HepG2 (cell line): ENCODE results near the gene STAB2. TPM values are rescaled to one million over a fixed set of nuclear protein-coding genes. Genes with fewer than 3 reads are reported as not detected.

Experiments used
- ATAC-seq: fragments of 200-7000 bp; cut with Tn5 transposase; 3 replicates; pipeline ENCODE4 v1.9.1; 2020; ENCODE audit warnings: mild to moderate bottlenecking, moderate library complexity
- BruUV-seq: library from RNA; stranded (reverse); fragments of 400-500 nt; replicated peaks from 2 replicates; lab custom pipeline; 2021; lab: Mats Ljungman, UMichigan
- CTCF ChIA-PET: fragments of 300-600 bp; formaldehyde crosslinking; extraction: SDS; loops from one replicate; lab custom pipeline; 2021; ENCODE audit warnings: low total read pairs, inconsistent platforms, low intra/inter-chr PET ratio; lab: Yijun Ruan, JAX
- POLR2A ChIA-PET: fragments of 350-600 bp; sonication (Branson Sonifier 250); formaldehyde crosslinking; loops from one replicate; lab custom pipeline; 2020; ENCODE audit warnings: antibody characterized with exemption, inconsistent platforms; lab: Yijun Ruan, JAX
- DNase-seq: peaks from one replicate; pipeline ENCODE4 v3.0.0-alpha.2; 2015; ENCODE audit warnings: low spot score
- FAIRE-seq: peaks from 3 replicates; lab custom pipeline; 2011; peaks lifted over from hg19 to GRCh38; lab: Jason Lieb, UNC
- H2AFZ ChIP-seq: one replicate; pipeline ENCODE4 v1.6.1; 2011; ENCODE audit warnings: low read length, inconsistent platforms
- H3K27ac ChIP-seq: fragments of 300-600 bp; 3 replicates; pipeline ENCODE4 v1.8.0; 2011; ENCODE audit warnings: mixed run types, mild to moderate bottlenecking, mixed read lengths, low read length, inconsistent platforms; ENCODE audit not compliant: insufficient read depth; ENCODE audit errors: extremely low read length
- H3K27me3 ChIP-seq, 2 experiments: fragments of 200-600 bp in 1 of 2; 2 replicates in 1 of 2; 3 replicates in 1 of 2; pipeline versions ENCODE4 v1.6.0 to v1.8.0; 2011; ENCODE audit warnings: low read length in 2 of 2, mild to moderate bottlenecking in 2 of 2, moderate library complexity in 2 of 2, inconsistent platforms in 1 of 2; ENCODE audit not compliant: insufficient read depth in 2 of 2, control insufficient read depth in 1 of 2
- H3K36me3 ChIP-seq, 2 experiments: fragments of 200-600 bp in 1 of 2; replicated peaks in 1 of 2; 2 replicates in 1 of 2; 3 replicates in 1 of 2; pipeline versions ENCODE4 v1.5.1 to v1.8.0; 2011; ENCODE audit warnings: low read length in 2 of 2, inconsistent platforms in 1 of 2; ENCODE audit not compliant: insufficient read depth in 2 of 2, control insufficient read depth in 1 of 2
- H3K4me1 ChIP-seq: 2 replicates; pipeline ENCODE4 v1.5.1; 2012; ENCODE audit warnings: low read length, inconsistent platforms; ENCODE audit not compliant: insufficient read depth
- H3K4me2 ChIP-seq: 2 replicates; pipeline ENCODE4 v1.6.0; 2011; ENCODE audit warnings: low read depth, low read length, inconsistent platforms
- H3K4me3 ChIP-seq, 3 experiments: fragments of 200-600 bp in 1 of 3; sonication (generic), shearing (Covaris generic) in 1 of 3; replicated peaks in 1 of 3; 2 replicates each; pipeline ENCODE4 v1.5.1; 2011 to 2016; ENCODE audit warnings: low read length in 3 of 3, inconsistent platforms in 2 of 3, low read depth in 2 of 3, mild to moderate bottlenecking in 2 of 3, control low read depth in 1 of 3, mixed read lengths in 1 of 3; ENCODE audit not compliant: insufficient read depth in 1 of 3
- H3K79me2 ChIP-seq: one replicate; pipeline ENCODE4 v1.6.1; 2011; ENCODE audit warnings: low read length, inconsistent platforms; ENCODE audit not compliant: insufficient read depth
- H3K9ac ChIP-seq: 2 replicates; pipeline ENCODE4 v1.6.0; 2011; ENCODE audit warnings: mild to moderate bottlenecking, low read depth, low read length, inconsistent platforms; ENCODE audit not compliant: insufficient read depth
- H3K9me3 ChIP-seq: 2 replicates; pipeline ENCODE4 v1.5.1; 2012; ENCODE audit warnings: mild to moderate bottlenecking, low read length
- H4K20me1 ChIP-seq: 2 replicates; pipeline ENCODE4 v1.6.0; 2011; ENCODE audit warnings: inconsistent platforms, mild to moderate bottlenecking, low read length, moderate library complexity; ENCODE audit not compliant: insufficient read depth
- GATA4 ChIP-seq: sonication (generic); IDR thresholded peaks from 2 replicates; pipeline ENCODE4 v1.6.1; 2016; ENCODE audit warnings: antibody characterized with exemption, low read depth, borderline replicate concordance
- HDAC6 ChIP-seq: fragments of 200-600 bp; sonication (generic); IDR thresholded peaks from 2 replicates; pipeline ENCODE4 v1.7.0; 2017; ENCODE audit warnings: mild to moderate bottlenecking, antibody characterized with exemption, low read length, low read depth
- JDP2 ChIP-seq: sonication (generic); formaldehyde crosslinking; IDR thresholded peaks from 2 replicates; pipeline ENCODE4 v1.8.1; 2022; ENCODE audit warnings: missing genetic modification reagents, borderline replicate concordance
- KDM6A ChIP-seq: IDR thresholded peaks from 2 replicates; pipeline ENCODE4 v1.6.1; 2016; ENCODE audit warnings: low read depth
- MED13 ChIP-seq: sonication (generic); formaldehyde crosslinking; IDR thresholded peaks from 2 replicates; pipeline ENCODE4 v1.5.0; 2020; ENCODE audit warnings: missing genetic modification reagents
- WGBS: methylation state at CpG from one replicate; pipeline ENCODE4 v1.1.6; 2017; ENCODE audit warnings: low lambda C conversion rate; 5-methylcytosine and 5-hydroxymethylcytosine counted together
- in situ Hi-C: cut with HindIII; loops from 2 replicates; pipeline ENCODE4 v1.10.0; 2017; ENCODE audit warnings: low pct_unique_long_range_greater_than_20kb; ENCODE audit not compliant: extremely low pct_ligation_motif_present
- intact Hi-C: fragments of 100-400 bp; cut with micrococcal nuclease; formaldehyde crosslinking; loops from one replicate; pipeline ENCODE4 v1.10.0; 2022; ENCODE audit not compliant: unreplicated experiment
- polyA plus RNA-seq, 8 experiments: library from polyadenylated mRNA; depleted of rRNA in 3 of 8; stranded (reverse) in 7 of 8; unstranded in 1 of 8; fragments of >200 nt; fragmentation: Illumina TruSeq in 4 of 8; extraction: Trizol in 4 of 8; gene quantifications; 2 replicates each; pipeline versions ENCODE4 v1.2.1 to v1.2.3, GENCODE V29; 2011 to 2016; ENCODE audit warnings: low read depth in 4 of 8, missing spikeins in 1 of 8, mixed read lengths in 1 of 8; ENCODE audit not compliant: insufficient read depth in 1 of 8
- total RNA-seq, 5 experiments: library from RNA; depleted of rRNA; stranded (reverse); fragments of >200 nt; fragmentation: Illumina TruSeq; extraction: Trizol; gene quantifications; 2 replicates each; pipeline ENCODE4 v1.2.3, GENCODE V29; 2016; ENCODE audit warnings: low read depth in 1 of 5
- TF ChIP-seq, protein P1 (sequence below): sonication (generic); formaldehyde crosslinking; IDR thresholded peaks from 2 replicates; pipeline ENCODE4 v1.5.0; 2020; ENCODE audit warnings: mild to moderate bottlenecking, missing genetic modification reagents, moderate library complexity
- TF ChIP-seq, protein P2 (sequence below): sonication (generic); formaldehyde crosslinking; IDR thresholded peaks from 2 replicates; pipeline ENCODE4 v1.4.0; 2020; ENCODE audit warnings: missing genetic modification reagents, borderline replicate concordance
- TF ChIP-seq, protein P3 (sequence below): IDR thresholded peaks from 2 replicates; pipeline ENCODE4 v1.6.1; 2016; ENCODE audit warnings: mild to moderate bottlenecking
- TF ChIP-seq, protein P4 (sequence below): sonication (generic); formaldehyde crosslinking; IDR thresholded peaks from 2 replicates; pipeline ENCODE4 v1.5.1; 2020; ENCODE audit warnings: missing genetic modification reagents, mild to moderate bottlenecking, borderline replicate concordance

The STAB2 gene
- total and polyA plus RNA-seq, 2 of the 13 experiments (the other 11 are each of a cell fraction or from before 2014, with no cell fraction given), result not detected

DNA sequence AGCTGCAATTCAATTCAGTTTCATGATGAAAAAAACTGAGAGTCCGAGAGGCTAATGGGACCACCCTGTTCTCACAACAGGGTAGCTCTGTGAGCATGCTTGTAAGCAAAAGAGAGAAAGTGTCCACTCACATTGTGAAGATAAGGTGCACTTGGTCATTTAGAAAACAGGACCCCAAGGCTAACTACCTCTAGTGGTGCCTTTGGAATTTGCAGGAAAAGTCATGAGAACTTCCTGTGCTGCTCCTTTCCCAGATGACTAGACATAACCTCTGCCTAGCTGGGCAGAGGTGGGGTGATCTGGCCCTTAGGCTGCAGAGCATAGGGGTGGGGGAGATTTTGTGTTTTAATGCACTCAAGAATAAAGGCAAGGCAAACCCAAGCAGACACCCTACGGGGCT lies 118.9 kb downstream of the STAB2 start:
- Histone ChIP-seq H3K9me3 (no peaks in the 10 kb centered on the region), H3K9ac (no peak overlapping the region), H3K4me3 (no peak overlapping the region), H2AFZ (no peak overlapping the region), H4K20me1 (no peaks in the 10 kb centered on the region), H3K27ac (no peak overlapping the region), H3K36me3 (no peaks in the 10 kb centered on the region), H3K4me1 (no peaks in the 10 kb centered on the region), H3K79me2 (no peaks in the 10 kb centered on the region), H3K4me2 (no peak overlapping the region), H3K27me3 (no peaks in the 10 kb centered on the region; a peak in 1 of 5 replicates)
- 0% methylated on average over 1 of the region's 2 CpGs for WGBS
- TF ChIP-seq JDP2 (CRISPR knock-in tag), result no peak
- TF ChIP-seq, protein P1, sequence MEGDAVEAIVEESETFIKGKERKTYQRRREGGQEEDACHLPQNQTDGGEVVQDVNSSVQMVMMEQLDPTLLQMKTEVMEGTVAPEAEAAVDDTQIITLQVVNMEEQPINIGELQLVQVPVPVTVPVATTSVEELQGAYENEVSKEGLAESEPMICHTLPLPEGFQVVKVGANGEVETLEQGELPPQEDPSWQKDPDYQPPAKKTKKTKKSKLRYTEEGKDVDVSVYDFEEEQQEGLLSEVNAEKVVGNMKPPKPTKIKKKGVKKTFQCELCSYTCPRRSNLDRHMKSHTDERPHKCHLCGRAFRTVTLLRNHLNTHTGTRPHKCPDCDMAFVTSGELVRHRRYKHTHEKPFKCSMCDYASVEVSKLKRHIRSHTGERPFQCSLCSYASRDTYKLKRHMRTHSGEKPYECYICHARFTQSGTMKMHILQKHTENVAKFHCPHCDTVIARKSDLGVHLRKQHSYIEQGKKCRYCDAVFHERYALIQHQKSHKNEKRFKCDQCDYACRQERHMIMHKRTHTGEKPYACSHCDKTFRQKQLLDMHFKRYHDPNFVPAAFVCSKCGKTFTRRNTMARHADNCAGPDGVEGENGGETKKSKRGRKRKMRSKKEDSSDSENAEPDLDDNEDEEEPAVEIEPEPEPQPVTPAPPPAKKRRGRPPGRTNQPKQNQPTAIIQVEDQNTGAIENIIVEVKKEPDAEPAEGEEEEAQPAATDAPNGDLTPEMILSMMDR, result peak; percentile 13; the same call in 1 of the 2 replicates
- no TSS peak for BruUV-seq
- peak; percentile 75 for ATAC-seq
- ChIA-PET CTCF (no interaction called here), POLR2A (no interaction called here)
- in situ Hi-C loops (no loop called here), intact Hi-C loops (no loop called here)
- no peak for FAIRE-seq
- peak; percentile 10 for DNase-seq

DNA sequence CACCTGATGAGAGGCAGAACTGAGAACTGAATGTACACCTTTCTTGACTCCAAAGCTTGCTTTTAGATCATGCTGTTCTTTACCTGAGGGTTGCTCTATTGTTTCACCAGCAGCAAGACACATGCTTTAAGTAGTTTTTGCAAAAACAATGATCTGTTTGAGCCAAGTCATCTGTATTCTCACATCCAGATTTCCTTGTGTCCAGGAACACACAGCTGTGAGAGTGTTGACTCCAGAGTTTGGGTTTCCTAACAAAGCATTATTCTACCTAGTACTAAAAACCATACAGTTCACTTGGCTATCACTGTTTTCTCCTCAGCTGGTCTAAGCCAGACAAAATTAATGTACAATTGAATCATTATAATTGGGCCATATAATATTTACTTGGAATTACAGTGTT lies 120.4 kb downstream of the STAB2 start:
- Histone ChIP-seq H4K20me1 (no peaks in the 10 kb centered on the region), H3K4me3 (no peak overlapping the region), H3K36me3 (no peaks in the 10 kb centered on the region), H2AFZ (no peak overlapping the region), H3K79me2 (no peaks in the 10 kb centered on the region), H3K9me3 (no peaks in the 10 kb centered on the region), H3K4me2 (no peak overlapping the region), H3K27me3 (no peaks in the 10 kb centered on the region; a peak in 1 of 5 replicates), H3K9ac (no peak overlapping the region), H3K4me1 (no peaks in the 10 kb centered on the region), H3K27ac (no peak overlapping the region)
- FAIRE-seq, result no peak
- no peak for ATAC-seq
- ChIA-PET CTCF (no interaction called here), POLR2A (no interaction called here)
- BruUV-seq, result no TSS peak
- in situ Hi-C loops, result no loop called here
- no peak for DNase-seq
- intact Hi-C loops, result no loop called here
- TF ChIP-seq MED13 (CRISPR knock-in tag), result no peak
- no peak for TF ChIP-seq HDAC6
- TF ChIP-seq, protein P2, sequence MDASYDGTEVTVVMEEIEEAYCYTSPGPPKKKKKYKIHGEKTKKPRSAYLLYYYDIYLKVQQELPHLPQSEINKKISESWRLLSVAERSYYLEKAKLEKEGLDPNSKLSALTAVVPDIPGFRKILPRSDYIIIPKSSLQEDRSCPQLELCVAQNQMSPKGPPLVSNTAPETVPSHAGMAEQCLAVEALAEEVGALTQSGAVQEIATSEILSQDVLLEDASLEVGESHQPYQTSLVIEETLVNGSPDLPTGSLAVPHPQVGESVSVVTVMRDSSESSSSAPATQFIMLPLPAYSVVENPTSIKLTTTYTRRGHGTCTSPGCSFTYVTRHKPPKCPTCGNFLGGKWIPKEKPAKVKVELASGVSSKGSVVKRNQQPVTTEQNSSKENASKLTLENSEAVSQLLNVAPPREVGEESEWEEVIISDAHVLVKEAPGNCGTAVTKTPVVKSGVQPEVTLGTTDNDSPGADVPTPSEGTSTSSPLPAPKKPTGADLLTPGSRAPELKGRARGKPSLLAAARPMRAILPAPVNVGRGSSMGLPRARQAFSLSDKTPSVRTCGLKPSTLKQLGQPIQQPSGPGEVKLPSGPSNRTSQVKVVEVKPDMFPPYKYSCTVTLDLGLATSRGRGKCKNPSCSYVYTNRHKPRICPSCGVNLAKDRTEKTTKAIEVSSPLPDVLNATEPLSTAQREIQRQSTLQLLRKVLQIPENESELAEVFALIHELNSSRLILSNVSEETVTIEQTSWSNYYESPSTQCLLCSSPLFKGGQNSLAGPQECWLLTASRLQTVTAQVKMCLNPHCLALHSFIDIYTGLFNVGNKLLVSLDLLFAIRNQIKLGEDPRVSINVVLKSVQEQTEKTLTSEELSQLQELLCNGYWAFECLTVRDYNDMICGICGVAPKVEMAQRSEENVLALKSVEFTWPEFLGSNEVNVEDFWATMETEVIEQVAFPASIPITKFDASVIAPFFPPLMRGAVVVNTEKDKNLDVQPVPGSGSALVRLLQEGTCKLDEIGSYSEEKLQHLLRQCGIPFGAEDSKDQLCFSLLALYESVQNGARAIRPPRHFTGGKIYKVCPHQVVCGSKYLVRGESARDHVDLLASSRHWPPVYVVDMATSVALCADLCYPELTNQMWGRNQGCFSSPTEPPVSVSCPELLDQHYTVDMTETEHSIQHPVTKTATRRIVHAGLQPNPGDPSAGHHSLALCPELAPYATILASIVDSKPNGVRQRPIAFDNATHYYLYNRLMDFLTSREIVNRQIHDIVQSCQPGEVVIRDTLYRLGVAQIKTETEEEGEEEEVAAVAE, result no peak
- TF ChIP-seq KDM6A (CRISPR knock-in tag), result no peak
- TF ChIP-seq, protein P3, sequence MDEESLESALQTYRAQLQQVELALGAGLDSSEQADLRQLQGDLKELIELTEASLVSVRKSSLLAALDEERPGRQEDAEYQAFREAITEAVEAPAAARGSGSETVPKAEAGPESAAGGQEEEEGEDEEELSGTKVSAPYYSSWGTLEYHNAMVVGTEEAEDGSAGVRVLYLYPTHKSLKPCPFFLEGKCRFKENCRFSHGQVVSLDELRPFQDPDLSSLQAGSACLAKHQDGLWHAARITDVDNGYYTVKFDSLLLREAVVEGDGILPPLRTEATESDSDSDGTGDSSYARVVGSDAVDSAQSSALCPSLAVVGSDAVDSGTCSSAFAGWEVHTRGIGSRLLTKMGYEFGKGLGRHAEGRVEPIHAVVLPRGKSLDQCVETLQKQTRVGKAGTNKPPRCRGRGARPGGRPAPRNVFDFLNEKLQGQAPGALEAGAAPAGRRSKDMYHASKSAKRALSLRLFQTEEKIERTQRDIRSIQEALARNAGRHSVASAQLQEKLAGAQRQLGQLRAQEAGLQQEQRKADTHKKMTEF (CRISPR knock-in tag), result no peak
- TF ChIP-seq GATA4, result no peak
- TF ChIP-seq, protein P4, sequence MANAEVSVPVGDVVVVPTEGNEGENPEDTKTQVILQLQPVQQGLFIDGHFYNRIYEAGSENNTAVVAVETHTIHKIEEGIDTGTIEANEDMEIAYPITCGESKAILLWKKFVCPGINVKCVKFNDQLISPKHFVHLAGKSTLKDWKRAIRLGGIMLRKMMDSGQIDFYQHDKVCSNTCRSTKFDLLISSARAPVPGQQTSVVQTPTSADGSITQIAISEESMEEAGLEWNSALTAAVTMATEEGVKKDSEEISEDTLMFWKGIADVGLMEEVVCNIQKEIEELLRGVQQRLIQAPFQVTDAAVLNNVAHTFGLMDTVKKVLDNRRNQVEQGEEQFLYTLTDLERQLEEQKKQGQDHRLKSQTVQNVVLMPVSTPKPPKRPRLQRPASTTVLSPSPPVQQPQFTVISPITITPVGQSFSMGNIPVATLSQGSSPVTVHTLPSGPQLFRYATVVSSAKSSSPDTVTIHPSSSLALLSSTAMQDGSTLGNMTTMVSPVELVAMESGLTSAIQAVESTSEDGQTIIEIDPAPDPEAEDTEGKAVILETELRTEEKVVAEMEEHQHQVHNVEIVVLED (CRISPR knock-in tag), result no peak
